ENCODE measurements around the gene C1orf159. TPM values are rescaled to one million over a fixed set of nuclear protein-coding genes. Genes with fewer than 3 reads are reported as not detected.

Gene C1orf159
- total and polyA plus RNA-seq, 4 donors = 3.9 to 7.0 (median 4.7) TPM

- Histone ChIP-seq H3K9ac (ENCODE audit: low read depth in 1 of 2, low read length in 2 of 2) (no peak overlapping the region), H3K4me1 (ENCODE audit: control insufficient read depth in 4 of 4, insufficient read depth in 4 of 4, low read length in 3 of 4) (peaks cover 0 to 6% (median 4%) of the 10 kb centered on the region in 4 donors), H3K27ac (ENCODE audit: low read depth in 1 of 2, low read length in 2 of 2) (no peak overlapping the region), H3K27me3 (ENCODE audit: control insufficient read depth in 4 of 4, insufficient read depth in 4 of 4, low read length in 3 of 4) (peaks cover 0 to 6% (median under 1%) of the 10 kb centered on the region in 4 donors), H3K36me3 (ENCODE audit: control insufficient read depth in 4 of 4, insufficient read depth in 3 of 4, low read depth in 1 of 4, low read length in 3 of 4) (no peaks in the 10 kb centered on the region), H3K9me3 (ENCODE audit: control insufficient read depth in 4 of 4, low read length in 3 of 4) (no peaks in the 10 kb centered on the region), H3K4me3 (ENCODE audit: low read depth in 1 of 3, low read length in 3 of 3) (no peak overlapping the region)
- DNase-seq (ENCODE audit: low spot score) = no peak
- TF ChIP-seq EGR1 (IDR thresholded peaks at IDR 0.05; ENCODE audit: low read depth in 2 of 2) (no peak), REST (IDR thresholded peaks at IDR 0.05) (no peak), NR2F2 (IDR thresholded peaks at IDR 0.05) (no peak), YY1 (IDR thresholded peaks at IDR 0.05) (no peak), ZBTB33 (IDR thresholded peaks at IDR 0.05) (no peak), HNF4A (conservative IDR thresholded peaks at IDR 0.05) (no peak), CTCF (IDR thresholded peaks at IDR 0.05; ENCODE audit: low read depth, low read length, missing input control) (no peak)
- WGBS = 83% methylated on average over 29 of the region's 29 CpGs
These were observed 45.3 kb upstream of the C1orf159 start for GRCh38 chr1:1161078-1161682.

- Histone ChIP-seq H3K4me1 (ENCODE audit: control insufficient read depth in 4 of 4, insufficient read depth in 4 of 4, low read length in 3 of 4) (peaks cover 0 to 6% (median 4%) of the 10 kb centered on the region in 4 donors), H3K27me3 (ENCODE audit: control insufficient read depth in 4 of 4, insufficient read depth in 4 of 4, low read length in 3 of 4) (peaks cover 0 to 6% (median under 1%) of the 10 kb centered on the region in 4 donors), H3K9ac (ENCODE audit: low read depth in 1 of 2, low read length in 2 of 2) (no peak overlapping the region), H3K36me3 (ENCODE audit: control insufficient read depth in 4 of 4, insufficient read depth in 3 of 4, low read depth in 1 of 4, low read length in 3 of 4) (no peaks in the 10 kb centered on the region), H3K4me3 (ENCODE audit: low read depth in 1 of 3, low read length in 3 of 3) (no peak overlapping the region), H3K27ac (ENCODE audit: low read depth in 1 of 2, low read length in 2 of 2) (no peak overlapping the region), H3K9me3 (ENCODE audit: control insufficient read depth in 4 of 4, low read length in 3 of 4) (no peaks in the 10 kb centered on the region)
- 85% methylated on average over 23 of the region's 23 CpGs for WGBS
- no peak for DNase-seq (ENCODE audit: low spot score)
- TF ChIP-seq EGR1 (IDR thresholded peaks at IDR 0.05; ENCODE audit: low read depth in 2 of 2) (no peak), HNF4A (conservative IDR thresholded peaks at IDR 0.05) (no peak), ATF3 (IDR thresholded peaks at IDR 0.05) (no peak), ZBTB33 (IDR thresholded peaks at IDR 0.05) (no peak), CTCF (IDR thresholded peaks at IDR 0.05; ENCODE audit: low read depth, low read length, missing input control) (no peak), RXRA (IDR thresholded peaks at IDR 0.05) (no peak), MAX (IDR thresholded peaks at IDR 0.05) (no peak), JUND (IDR thresholded peaks at IDR 0.05) (no peak)
These were observed 44.5 kb upstream of the C1orf159 start for GRCh38 chr1:1160281-1160930.

Measured in liver (tissue), 9 donors.